CD14-positive monocyte (primary cell): Measurements from ENCODE around the gene NDUFB11. TPM values are rescaled to one million over a fixed set of nuclear protein-coding genes. Genes with fewer than 3 reads are reported as not detected.

ENCODE experiments used
- DNase-seq, 3 donors: peaks; one replicate each; pipeline ENCODE4 v3.0.0-alpha.2; 2011 to 2022
- H2AFZ ChIP-seq: 2 replicates; pipeline ENCODE4 v1.6.0; 2012; ENCODE audit warnings: mild to moderate bottlenecking, low read depth, low read length, inconsistent platforms; ENCODE audit not compliant: insufficient read depth, poor library complexity, severe bottlenecking
- H3K27ac ChIP-seq, 2 donors: 1 replicate in 1 of 2; 2 replicates in 1 of 2; pipeline ENCODE4 v1.5.1; 2012 to 2013; ENCODE audit warnings: low read length in 2 of 2, control low read depth in 1 of 2, inconsistent platforms in 1 of 2, low read depth in 1 of 2, mild to moderate bottlenecking in 1 of 2
- H3K27me3 ChIP-seq, 2 donors: one replicate each; pipeline versions ENCODE4 v1.6.0 to v1.6.1; 2011 to 2013; ENCODE audit warnings: low read length in 2 of 2; ENCODE audit not compliant: control insufficient read depth in 2 of 2, insufficient read depth in 2 of 2
- H3K36me3 ChIP-seq, 2 donors: replicated peaks in 1 of 2; 1 replicate in 1 of 2; 2 replicates in 1 of 2; pipeline versions ENCODE4 v1.5.1 to v1.6.1; 2012 to 2013; ENCODE audit warnings: low read length in 2 of 2, control low read depth in 1 of 2, inconsistent platforms in 1 of 2, mild to moderate bottlenecking in 1 of 2; ENCODE audit not compliant: insufficient read depth in 2 of 2, control insufficient read depth in 1 of 2
- H3K4me1 ChIP-seq, 2 donors: 1 replicate in 1 of 2; 2 replicates in 1 of 2; pipeline versions ENCODE4 v1.5.1 to v1.6.1; 2012 to 2013; ENCODE audit warnings: low read length in 2 of 2, control low read depth in 1 of 2, inconsistent platforms in 1 of 2, mild to moderate bottlenecking in 1 of 2, moderate library complexity in 1 of 2; ENCODE audit not compliant: insufficient read depth in 2 of 2, control insufficient read depth in 1 of 2
- H3K4me2 ChIP-seq: replicated peaks from 2 replicates; pipeline ENCODE3; 2012; ENCODE audit warnings: low read length, moderate library complexity, mild to moderate bottlenecking; ENCODE audit not compliant: poor library complexity, severe bottlenecking; ENCODE audit errors: extremely low read depth
- H3K4me3 ChIP-seq, 3 experiments: fragments of 200-600 bp in 1 of 3; sonication (generic) in 1 of 3; replicated peaks in 1 of 3; 1 replicate in 2 of 3; 2 replicates in 1 of 3; pipeline ENCODE4 v1.5.1; 2011 to 2013; ENCODE audit warnings: low read length in 3 of 3, mild to moderate bottlenecking in 3 of 3, control low read depth in 2 of 3, low read depth in 2 of 3, inconsistent platforms in 1 of 3, moderate library complexity in 1 of 3
- H3K79me2 ChIP-seq: 2 replicates; pipeline ENCODE4 v1.6.0; 2012; ENCODE audit warnings: mild to moderate bottlenecking, control low read depth, inconsistent platforms, low read length, moderate library complexity; ENCODE audit not compliant: insufficient read depth
- H3K9ac ChIP-seq: 2 replicates; pipeline ENCODE4 v1.6.0; 2017; ENCODE audit warnings: low read length, mild to moderate bottlenecking; ENCODE audit not compliant: insufficient read depth, poor library complexity, severe bottlenecking
- H3K9me3 ChIP-seq, 2 donors: replicated peaks in 1 of 2; 1 replicate in 1 of 2; 2 replicates in 1 of 2; pipeline versions ENCODE4 v1.5.1 to v1.6.1; 2012 to 2013; ENCODE audit warnings: low read length in 2 of 2, control low read depth in 1 of 2; ENCODE audit not compliant: control insufficient read depth in 1 of 2, insufficient read depth in 1 of 2
- H4K20me1 ChIP-seq: 2 replicates; pipeline ENCODE4 v1.6.0; 2012; ENCODE audit warnings: mild to moderate bottlenecking, low read length, control low read depth, moderate library complexity; ENCODE audit not compliant: insufficient read depth
- H3K27ac Mint-ChIP-seq, 7 donors: one replicate each; pipeline ENCODE4 v1.8.0; 2020; ENCODE audit warnings: mild to moderate bottlenecking in 7 of 7, mixed read lengths in 7 of 7, moderate library complexity in 6 of 7, inconsistent platforms in 2 of 7
- H3K27me3 Mint-ChIP-seq, 3 donors: one replicate each; pipeline ENCODE4 v1.8.0; 2021 to 2022; ENCODE audit warnings: low read depth in 3 of 3, mild to moderate bottlenecking in 3 of 3, mixed read lengths in 3 of 3, moderate library complexity in 3 of 3, inconsistent platforms in 1 of 3
- H3K36me3 Mint-ChIP-seq, 2 donors: one replicate each; pipeline ENCODE4 v1.8.0; 2020; ENCODE audit warnings: mixed read lengths in 2 of 2, inconsistent platforms in 1 of 2, mild to moderate bottlenecking in 1 of 2
- H3K4me1 Mint-ChIP-seq: one replicate; pipeline ENCODE4 v1.8.0; 2020; ENCODE audit warnings: mild to moderate bottlenecking, mixed read lengths
- H3K4me3 Mint-ChIP-seq, 2 donors: one replicate each; pipeline ENCODE4 v1.8.0; 2020; ENCODE audit warnings: mild to moderate bottlenecking in 2 of 2, mixed read lengths in 2 of 2, moderate library complexity in 1 of 2
- H3K9me3 Mint-ChIP-seq, 7 donors: one replicate each; pipeline ENCODE4 v1.8.0; 2020 to 2022; ENCODE audit warnings: mixed read lengths in 7 of 7, mild to moderate bottlenecking in 6 of 7, moderate library complexity in 6 of 7, inconsistent platforms in 2 of 7
- WGBS: methylation state at CpG from one replicate; pipeline ENCODE4 v1.1.5; 2013; ENCODE audit warnings: missing lambda C conversion rate; ENCODE audit not compliant: insufficient coverage; 5-methylcytosine and 5-hydroxymethylcytosine counted together
- intact Hi-C, 2 donors: fragments of 100-400 bp; cut with micrococcal nuclease; formaldehyde crosslinking; loops; one replicate each; pipeline versions ENCODE4 v1.15.0 to v1.15.1; 2023
- polyA plus RNA-seq, 3 donors: library from polyadenylated mRNA; depleted of rRNA in 1 of 3; unstranded in 2 of 3; stranded (reverse) in 1 of 3; fragments of 300-500 nt in 2 of 3; fragments of >200 nt in 1 of 3; fragmentation: Illumina TruSeq in 2 of 3; gene quantifications; 1 replicate in 2 of 3; 2 replicates in 1 of 3; pipeline ENCODE4 v1.2.3, GENCODE V29; 2012 to 2021
- small RNA-seq: library from RNA; depleted of rRNA; stranded (forward); fragments of <200 nt; gene quantifications from one replicate; pipeline ENCODE3, GENCODE V24; 2012; ENCODE audit warnings: low read depth; ENCODE audit not compliant: insufficient read length
- TF ChIP-seq, protein P1 (sequence below): fragments of 200-600 bp; IDR thresholded peaks from one replicate; pipeline ENCODE4 v1.8.0; 2022; ENCODE audit warnings: antibody characterized with exemption, mild to moderate bottlenecking

Gene NDUFB11
- polyA plus RNA-seq, 3 donors: 35.2 to 139 (median 104) TPM

DNA sequence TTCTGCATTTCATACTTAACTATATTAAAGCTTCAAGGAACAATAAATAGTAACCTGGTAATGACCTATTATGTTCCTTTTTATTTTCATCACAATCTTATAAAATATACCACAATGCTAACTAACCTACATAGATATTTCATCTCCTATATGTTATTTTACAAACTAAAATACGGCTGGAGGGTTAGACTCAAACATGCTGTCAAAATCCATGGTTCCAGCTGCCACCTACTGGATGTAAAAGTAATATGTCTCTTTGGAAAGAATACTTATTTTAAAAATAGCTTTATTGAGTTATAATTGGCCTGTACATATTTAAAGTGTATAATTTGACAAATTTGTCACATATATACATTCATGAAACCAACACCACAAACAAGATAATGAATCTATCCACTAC, 51.3 kb downstream of the NDUFB11 start:
- intact Hi-C loops: no loop called here
- Histone ChIP-seq H3K4me3 (no peak overlapping the region), H4K20me1 (no peaks in the 10 kb centered on the region), H3K9ac (no peak overlapping the region), H3K36me3 (no peaks in the 10 kb centered on the region), H3K9me3 (no peaks in the 10 kb centered on the region), H3K27me3 (peaks cover 0 to 2% of the 10 kb centered on the region in 2 donors), H2AFZ (no peak overlapping the region), H3K4me1 (no peaks in the 10 kb centered on the region), H3K27ac (no peak overlapping the region), H3K4me2 (no peak overlapping the region), H3K79me2 (no peaks in the 10 kb centered on the region)
- Mint-ChIP-seq H3K27me3 (peaks cover 0 to 26% (median 0%) of the 10 kb centered on the region in 3 donors), H3K9me3 (peaks cover 0 to 4% (median 0%) of the 10 kb centered on the region in 7 donors), H3K27ac (no peak overlapping the region), H3K36me3 (no peaks in the 10 kb centered on the region), H3K4me3 (no peak overlapping the region), H3K4me1 (peaks cover 2% of the 10 kb centered on the region)
- peak in 1 of 3 donors; percentile 0 for DNase-seq
- TF ChIP-seq, protein P1, sequence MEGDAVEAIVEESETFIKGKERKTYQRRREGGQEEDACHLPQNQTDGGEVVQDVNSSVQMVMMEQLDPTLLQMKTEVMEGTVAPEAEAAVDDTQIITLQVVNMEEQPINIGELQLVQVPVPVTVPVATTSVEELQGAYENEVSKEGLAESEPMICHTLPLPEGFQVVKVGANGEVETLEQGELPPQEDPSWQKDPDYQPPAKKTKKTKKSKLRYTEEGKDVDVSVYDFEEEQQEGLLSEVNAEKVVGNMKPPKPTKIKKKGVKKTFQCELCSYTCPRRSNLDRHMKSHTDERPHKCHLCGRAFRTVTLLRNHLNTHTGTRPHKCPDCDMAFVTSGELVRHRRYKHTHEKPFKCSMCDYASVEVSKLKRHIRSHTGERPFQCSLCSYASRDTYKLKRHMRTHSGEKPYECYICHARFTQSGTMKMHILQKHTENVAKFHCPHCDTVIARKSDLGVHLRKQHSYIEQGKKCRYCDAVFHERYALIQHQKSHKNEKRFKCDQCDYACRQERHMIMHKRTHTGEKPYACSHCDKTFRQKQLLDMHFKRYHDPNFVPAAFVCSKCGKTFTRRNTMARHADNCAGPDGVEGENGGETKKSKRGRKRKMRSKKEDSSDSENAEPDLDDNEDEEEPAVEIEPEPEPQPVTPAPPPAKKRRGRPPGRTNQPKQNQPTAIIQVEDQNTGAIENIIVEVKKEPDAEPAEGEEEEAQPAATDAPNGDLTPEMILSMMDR: peak; percentile 29
- no CpG with 5 or more reads among the region's 1 CpG for WGBS

Small RNA genes lying within 50 kb of the gene (small RNA-seq; reads per million reads assigned to genes)
- 3.5 reads per million, percentile 33 among the genes with 10 or more reads in this experiment for gene RNU12-2P

Other genes with a start within 250 kb of the NDUFB11 start
- under 1 TPM; 0.03 to 0.43 (median 0.19) TPM for gene JADE3, start 232.3 kb downstream of the NDUFB11 start, polyA plus RNA-seq
- gene RGN, start 66.3 kb downstream of the NDUFB11 start, polyA plus RNA-seq: not detected
- 10 to 100 TPM in 2 of 3 donors, 1 to 10 TPM in 1; 7.3 to 29.4 (median 14.0) TPM for gene RBM10, start 519 bp upstream of the NDUFB11 start, polyA plus RNA-seq
- gene UBA1, start 49.1 kb upstream of the NDUFB11 start, polyA plus RNA-seq: 100 to 1,000 TPM; 125 to 157 (median 150) TPM
- gene CDK16, start 74.0 kb upstream of the NDUFB11 start, polyA plus RNA-seq: 10 to 100 TPM in 2 of 3 donors, 1 to 10 TPM in 1; 7.3 to 97.4 (median 14.1) TPM
- 1 to 10 TPM; 6.7 to 9.7 (median 8.8) TPM for gene USP11, start 88.3 kb upstream of the NDUFB11 start, polyA plus RNA-seq
- not detected for gene ZNF157, start 225.9 kb upstream of the NDUFB11 start, polyA plus RNA-seq